Measurements from ENCODE around the gene GPR84.

Gene GPR84

DNA sequence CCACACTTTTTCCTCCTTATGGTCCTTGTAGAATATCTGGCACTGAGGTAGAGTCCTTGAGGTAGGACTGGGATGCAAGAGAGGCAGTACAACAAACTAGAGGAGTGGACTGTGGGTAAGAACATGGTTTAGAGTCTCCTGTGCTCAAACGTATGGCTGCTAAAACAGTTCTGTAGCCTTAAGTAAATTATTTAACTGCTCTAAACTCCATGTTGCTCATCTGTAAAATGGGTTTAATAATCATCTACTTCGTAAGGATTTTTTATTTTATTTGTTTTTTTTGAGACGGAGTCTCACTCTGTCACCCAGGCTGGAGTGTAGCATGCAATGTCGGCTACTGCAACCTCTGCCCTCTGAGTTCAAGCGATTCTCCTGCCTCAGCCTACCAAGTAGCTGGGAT, 42.9 kb downstream of the GPR84 start:
- DNase-seq = no peak

All from activated CD8-positive, alpha-beta memory T cell treated with anti-CD3 and anti-CD28 coated beads for 24 hours (primary cell).